PC-9 (cell line): ENCODE data around the gene CYFIP1. TPM values are rescaled to one million over a fixed set of nuclear protein-coding genes. Genes with fewer than 3 reads are reported as not detected.

Source experiments
- BruUV-seq: library from RNA; stranded (reverse); fragments of 400-500 nt; replicated peaks from 2 replicates; lab custom pipeline; 2021; lab: Mats Ljungman, UMichigan
- CTCF ChIA-PET: fragments of 300-600 bp; sonication (Branson Sonifier 250); formaldehyde crosslinking; loops from one replicate; lab custom pipeline; 2022; ENCODE audit warnings: antibody characterized with exemption; lab: Charles Lee
- POLR2A ChIA-PET: fragments of 300-600 bp; sonication (Branson Sonifier 250); formaldehyde crosslinking; loops from one replicate; lab custom pipeline; 2022; ENCODE audit warnings: antibody characterized with exemption; ENCODE audit not compliant: unreplicated experiment; lab: Charles Lee
- DNase-seq, 2 experiments: peaks; one replicate each; pipeline versions ENCODE4 v3.0.0 to v3.0.0-alpha.2; 2015 to 2022; ENCODE audit warnings: mixed read lengths in 1 of 2
- H2AFZ ChIP-seq: fragments of 200-600 bp; sonication (generic); 2 replicates; pipeline ENCODE4 v1.8.1; 2017; ENCODE audit warnings: antibody characterized with exemption
- H3F3A ChIP-seq: fragments of 200-600 bp; sonication (generic); 2 replicates; pipeline ENCODE4 v1.8.1; 2017; ENCODE audit warnings: antibody characterized with exemption, mild to moderate bottlenecking, low read depth; ENCODE audit not compliant: insufficient read depth
- H3K27ac ChIP-seq: fragments of 200-600 bp; sonication (generic); 2 replicates; pipeline ENCODE4 v1.6.1; 2016; ENCODE audit warnings: mixed run types
- H3K27me3 ChIP-seq: fragments of 200-600 bp; sonication (generic); 2 replicates; pipeline ENCODE4 v1.6.1; 2016; ENCODE audit warnings: low read depth, mixed run types; ENCODE audit not compliant: insufficient read depth
- H3K36me3 ChIP-seq: fragments of 200-600 bp; sonication (generic); 2 replicates; pipeline ENCODE4 v1.6.1; 2016; ENCODE audit warnings: low read depth, mixed run types
- H3K4me1 ChIP-seq: fragments of 200-600 bp; sonication (generic); replicated peaks from 2 replicates; pipeline ENCODE4 v1.6.1; 2016; ENCODE audit warnings: mixed run types; ENCODE audit not compliant: insufficient read depth
- H3K4me2 ChIP-seq: fragments of 200-600 bp; sonication (generic); 2 replicates; pipeline ENCODE4 v1.6.1; 2017; ENCODE audit warnings: mixed run types
- H3K4me3 ChIP-seq: fragments of 200-600 bp; sonication (generic); 2 replicates; pipeline ENCODE4 v1.6.1; 2016; ENCODE audit warnings: mixed run types
- H3K79me2 ChIP-seq: fragments of 200-600 bp; sonication (generic); 2 replicates; pipeline ENCODE4 v1.6.1; 2017; ENCODE audit warnings: low read depth, mixed run types
- H3K9me2 ChIP-seq: fragments of 200-600 bp; sonication (generic); 2 replicates; pipeline ENCODE4 v1.8.1; 2017; ENCODE audit warnings: mild to moderate bottlenecking; ENCODE audit not compliant: insufficient read depth
- H3K9me3 ChIP-seq: fragments of 200-600 bp; sonication (generic); 2 replicates; pipeline ENCODE4 v1.8.1; 2016; ENCODE audit warnings: low read depth; ENCODE audit not compliant: insufficient read depth
- H4K20me1 ChIP-seq: fragments of 200-600 bp; sonication (generic); 2 replicates; pipeline ENCODE4 v1.8.1; 2017; ENCODE audit not compliant: insufficient read depth
- EZH2 ChIP-seq: fragments of 200-600 bp; sonication (generic); IDR thresholded peaks from 2 replicates; pipeline ENCODE4 v1.8.0; 2017; ENCODE audit warnings: antibody characterized with exemption, low read depth
- intact Hi-C: fragments of 100-400 bp; cut with micrococcal nuclease; formaldehyde crosslinking; loops from one replicate; pipeline ENCODE4 v1.10.0; 2022; ENCODE audit not compliant: unreplicated experiment
- total RNA-seq: library from RNA; stranded (reverse); gene quantifications from 2 replicates; pipeline ENCODE4 v1.2.3, GENCODE V29; 2021
- TF ChIP-seq, protein P1 (sequence below): fragments of 200-600 bp; sonication (generic); conservative IDR thresholded peaks from 2 replicates; pipeline ENCODE4 v1.6.1; 2017; ENCODE audit warnings: mixed run types, antibody characterized with exemption, mild to moderate bottlenecking, moderate library complexity

Gene CYFIP1
- total RNA-seq, 1 experiment from 2014 or later, result 114 TPM

DNA sequence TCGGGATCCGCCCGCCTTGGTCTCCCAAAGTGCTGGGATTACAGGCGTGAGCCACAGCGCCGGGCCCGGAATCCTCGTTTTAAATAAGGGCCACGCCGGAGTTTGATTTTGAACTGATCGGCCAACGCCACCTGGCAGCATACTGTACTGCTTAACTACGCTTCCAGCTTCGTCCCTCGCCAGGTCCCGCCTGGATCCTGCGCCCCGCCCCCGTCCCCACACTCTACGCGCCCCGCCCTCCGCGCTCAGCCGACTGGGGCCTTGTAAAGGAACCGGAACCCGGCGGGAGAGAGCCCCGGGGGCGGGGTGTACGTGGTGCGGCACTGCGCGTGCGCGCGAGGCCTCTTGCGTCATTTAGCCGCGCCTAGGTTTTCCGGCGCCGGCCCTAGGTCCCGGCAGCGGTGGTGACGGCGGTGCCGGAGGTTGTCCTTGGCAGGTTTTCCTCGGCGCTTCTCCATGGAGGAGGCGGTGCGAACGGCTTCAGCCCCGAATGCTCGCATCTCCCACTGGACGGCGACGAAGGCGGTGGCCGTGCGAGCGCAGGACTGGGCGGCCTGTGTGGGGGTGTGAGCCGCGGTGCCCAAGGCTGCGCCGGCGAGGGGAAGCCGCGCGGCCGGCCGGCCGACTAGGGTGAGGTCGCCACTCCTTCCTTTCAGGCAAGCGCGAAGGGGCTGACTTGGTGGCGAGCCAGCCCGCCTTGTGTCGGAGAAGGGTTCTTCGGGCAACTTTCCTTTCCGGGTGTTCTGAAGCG is 141.7 kb downstream of the CYFIP1 start, which contains the start of gene NIPA2:
NIPA2 (plus strand) TSS at position 375 of the 751 bp plus-strand sequence. CDS start 13,066 bp downstream, outside the sequence.
- no peaks in the 10 kb centered on the region for H3K36me3 ChIP-seq
- TSS peak; percentile 53 for BruUV-seq
- H2AFZ ChIP-seq, result peak within 1 kb of the TSS; percentile 96
- H3K27ac ChIP-seq, result peak within 1 kb of the TSS; percentile 80
- intact Hi-C loops, result loop anchor here (1.0 to 2.0 kb wide), 4 partner anchors 52 to 201 kb away; partner anchors contain the start of genes NIPA1 and TUBGCP5
- peaks cover 48% of the 10 kb centered on the region for H3K79me2 ChIP-seq
- H3K27me3 ChIP-seq, result no peaks in the 10 kb centered on the region
- peak within 1 kb of the TSS; percentile 98 for H3K4me2 ChIP-seq
- H3K9me2 ChIP-seq, result no peaks in the 10 kb centered on the region
- TF ChIP-seq EZH2, result no peak
- TF ChIP-seq, protein P1, sequence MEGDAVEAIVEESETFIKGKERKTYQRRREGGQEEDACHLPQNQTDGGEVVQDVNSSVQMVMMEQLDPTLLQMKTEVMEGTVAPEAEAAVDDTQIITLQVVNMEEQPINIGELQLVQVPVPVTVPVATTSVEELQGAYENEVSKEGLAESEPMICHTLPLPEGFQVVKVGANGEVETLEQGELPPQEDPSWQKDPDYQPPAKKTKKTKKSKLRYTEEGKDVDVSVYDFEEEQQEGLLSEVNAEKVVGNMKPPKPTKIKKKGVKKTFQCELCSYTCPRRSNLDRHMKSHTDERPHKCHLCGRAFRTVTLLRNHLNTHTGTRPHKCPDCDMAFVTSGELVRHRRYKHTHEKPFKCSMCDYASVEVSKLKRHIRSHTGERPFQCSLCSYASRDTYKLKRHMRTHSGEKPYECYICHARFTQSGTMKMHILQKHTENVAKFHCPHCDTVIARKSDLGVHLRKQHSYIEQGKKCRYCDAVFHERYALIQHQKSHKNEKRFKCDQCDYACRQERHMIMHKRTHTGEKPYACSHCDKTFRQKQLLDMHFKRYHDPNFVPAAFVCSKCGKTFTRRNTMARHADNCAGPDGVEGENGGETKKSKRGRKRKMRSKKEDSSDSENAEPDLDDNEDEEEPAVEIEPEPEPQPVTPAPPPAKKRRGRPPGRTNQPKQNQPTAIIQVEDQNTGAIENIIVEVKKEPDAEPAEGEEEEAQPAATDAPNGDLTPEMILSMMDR, result no peak
- H3K9me3 ChIP-seq, result no peaks in the 10 kb centered on the region
- H3F3A ChIP-seq, result peaks cover 13% of the 10 kb centered on the region
- CTCF ChIA-PET, result no interaction called here
- peak; percentile 90 to 99 for DNase-seq
- POLR2A ChIA-PET, result interaction anchor here (0.6 to 0.7 kb wide), 3 partner anchors 190 to 1294 kb away, joined by 3 read pairs; no protein-coding TSS in a partner anchor
- peaks cover 13% of the 10 kb centered on the region; the same call in 1 of the 2 replicates for H4K20me1 ChIP-seq
- peak within 1 kb of the TSS; percentile 96 for H3K4me3 ChIP-seq
- H3K4me1 ChIP-seq, result peaks cover 7% of the 10 kb centered on the region

DNA sequence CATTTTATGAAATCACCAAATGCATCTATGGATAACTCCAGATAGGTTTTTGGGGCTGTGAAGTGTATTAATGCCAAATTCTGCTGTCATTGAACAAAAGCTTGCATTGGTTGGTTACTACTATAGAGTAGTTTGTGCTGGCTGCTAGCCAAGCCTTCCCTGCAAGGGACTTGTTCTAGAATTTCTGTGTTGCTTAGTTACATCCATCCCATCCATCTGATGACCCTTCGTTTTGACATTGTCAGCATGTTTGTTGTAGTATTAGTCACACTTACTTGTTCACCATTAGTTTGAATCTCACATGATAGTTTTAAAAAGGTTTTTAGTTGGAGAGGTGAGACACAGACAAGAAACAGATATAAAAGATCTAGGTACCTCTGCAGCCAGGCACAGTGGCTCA is 148.7 kb downstream of the CYFIP1 start:
- H3K27me3 ChIP-seq, result no peaks in the 10 kb centered on the region
- H3K4me2 ChIP-seq, result no peak overlapping the region
- no peak overlapping the region for H2AFZ ChIP-seq
- no peak overlapping the region for H3K27ac ChIP-seq
- H3K9me2 ChIP-seq, result no peaks in the 10 kb centered on the region
- TF ChIP-seq EZH2, result no peak
- TF ChIP-seq, protein P1, result no peak
- H3K4me3 ChIP-seq, result no peak overlapping the region
- no peaks in the 10 kb centered on the region for H4K20me1 ChIP-seq
- no TSS peak for BruUV-seq
- no peaks in the 10 kb centered on the region for H3K79me2 ChIP-seq
- intact Hi-C loops, result no loop called here
- no peaks in the 10 kb centered on the region; the same call in 1 of the 2 replicates for H3F3A ChIP-seq
- POLR2A ChIA-PET, result no interaction called here
- no peak for DNase-seq
- CTCF ChIA-PET, result no interaction called here
- no peaks in the 10 kb centered on the region for H3K4me1 ChIP-seq
- no peaks in the 10 kb centered on the region for H3K9me3 ChIP-seq
- no peaks in the 10 kb centered on the region for H3K36me3 ChIP-seq

DNA sequence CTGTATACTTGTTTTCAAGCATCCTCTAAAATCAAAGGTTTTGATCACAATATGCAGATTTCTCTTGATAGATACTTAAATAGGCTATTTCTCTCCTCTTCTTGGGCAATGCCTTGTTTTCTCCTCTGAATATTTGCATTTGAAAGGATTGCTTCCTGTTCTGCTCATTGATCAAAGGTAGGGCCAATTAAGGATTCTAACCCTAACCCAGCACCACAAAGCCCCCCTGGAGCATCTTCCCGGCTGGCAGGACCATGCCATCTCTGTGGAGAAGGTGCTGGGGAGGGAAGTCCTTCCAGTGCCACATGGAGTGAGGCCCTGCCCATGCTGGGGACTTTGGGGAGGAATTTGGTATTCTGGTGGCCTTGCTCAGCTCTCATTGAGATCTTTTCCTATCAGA is 153.0 kb downstream of the CYFIP1 start:
- no peaks in the 10 kb centered on the region for H4K20me1 ChIP-seq
- H3K9me2 ChIP-seq, result no peaks in the 10 kb centered on the region
- H3K27me3 ChIP-seq, result no peaks in the 10 kb centered on the region
- no peaks in the 10 kb centered on the region for H3K4me1 ChIP-seq
- no peak overlapping the region for H3K4me2 ChIP-seq
- H3K9me3 ChIP-seq, result no peaks in the 10 kb centered on the region
- intact Hi-C loops, result no loop called here
- H3K4me3 ChIP-seq, result no peak overlapping the region
- no peak for DNase-seq
- POLR2A ChIA-PET, result no interaction called here
- BruUV-seq, result no TSS peak
- no peak for TF ChIP-seq EZH2
- TF ChIP-seq, protein P1, result no peak
- CTCF ChIA-PET, result no interaction called here
- H3F3A ChIP-seq, result no peaks in the 10 kb centered on the region
- H3K27ac ChIP-seq, result no peak overlapping the region
- H3K36me3 ChIP-seq, result no peaks in the 10 kb centered on the region
- no peaks in the 10 kb centered on the region for H3K79me2 ChIP-seq
- H2AFZ ChIP-seq, result no peak overlapping the region
